C4-2B (cell line): ENCODE results near the gene ERC1.

Source experiments
- H3K27ac ChIP-seq: fragments of 450-650 bp; 2 replicates; pipeline ENCODE4 v1.5.1; 2017
- CTCF ChIP-seq: fragments of 450-650 bp; conservative IDR thresholded peaks from 2 replicates; pipeline ENCODE4 v1.5.1; 2017; ENCODE audit warnings: mild to moderate bottlenecking
- ZFX ChIP-seq: fragments of 450-650 bp; IDR thresholded peaks from 2 replicates; pipeline ENCODE4 v1.6.1; 2017

ERC1 gene

GRCh38 chr12:1474041-1474573 is 483.1 kb downstream of the ERC1 start:
- TF ChIP-seq CTCF (no peak), ZFX (no peak)
- H3K27ac ChIP-seq, result no peak overlapping the region

- TF ChIP-seq ZFX (no peak), CTCF (no peak)
- no peak overlapping the region for H3K27ac ChIP-seq
These were observed 483.6 kb downstream of the ERC1 start for GRCh38 chr12:1474574-1475153.

- no peak overlapping the region for H3K27ac ChIP-seq
- no peak for TF ChIP-seq CTCF
- TF ChIP-seq ZFX, result no peak
These were observed 488.6 kb downstream of the ERC1 start for GRCh38 chr12:1479645-1480044.

- H3K27ac ChIP-seq, result no peak overlapping the region
- no peak for TF ChIP-seq CTCF
- no peak for TF ChIP-seq ZFX
These were observed 490.3 kb downstream of the ERC1 start for GRCh38 chr12:1481326-1481725.

- no peak overlapping the region for H3K27ac ChIP-seq
- no peak for TF ChIP-seq CTCF
These were observed 490.9 kb downstream of the ERC1 start for GRCh38 chr12:1481906-1482305.

- H3K27ac ChIP-seq, result no peak overlapping the region
- TF ChIP-seq ZFX, result no peak
- TF ChIP-seq CTCF, result no peak
These were observed 497.9 kb downstream of the ERC1 start for GRCh38 chr12:1488908-1489381.

GRCh38 chr12:1491983-1492697 is 501.1 kb downstream of the ERC1 start:
- no peak for TF ChIP-seq CTCF
- no peak for TF ChIP-seq ZFX
- H3K27ac ChIP-seq, result no peak overlapping the region
